NCI-H2196 (cell line): Measurements from ENCODE around the gene TRIM26.

Source experiments
- DNase-seq: peaks from one replicate; lab custom pipeline; 2025; ENCODE audit not compliant: unreplicated experiment; lab: John Stamatoyannopoulos, UW

The TRIM26 gene

DNA sequence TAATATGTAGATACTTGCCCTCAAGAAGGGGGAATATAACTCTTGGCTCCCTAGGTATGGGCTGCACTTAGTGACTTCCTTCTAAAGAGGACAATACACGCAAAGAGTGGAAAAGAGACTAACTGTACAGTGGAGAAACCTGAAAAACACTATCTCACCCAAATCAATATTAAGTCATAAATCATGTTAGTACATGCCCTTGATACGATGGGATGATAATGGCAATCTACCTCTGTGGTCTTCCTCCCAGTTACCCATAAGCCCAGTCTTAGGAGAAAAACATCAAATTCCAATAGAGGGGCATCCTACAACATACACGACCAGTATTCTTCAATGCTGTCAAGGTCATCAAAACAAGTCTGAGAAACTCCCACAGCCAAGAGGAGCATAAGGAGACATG is 1.3 kb downstream of the TRIM26 start:
- no peak for DNase-seq

DNA sequence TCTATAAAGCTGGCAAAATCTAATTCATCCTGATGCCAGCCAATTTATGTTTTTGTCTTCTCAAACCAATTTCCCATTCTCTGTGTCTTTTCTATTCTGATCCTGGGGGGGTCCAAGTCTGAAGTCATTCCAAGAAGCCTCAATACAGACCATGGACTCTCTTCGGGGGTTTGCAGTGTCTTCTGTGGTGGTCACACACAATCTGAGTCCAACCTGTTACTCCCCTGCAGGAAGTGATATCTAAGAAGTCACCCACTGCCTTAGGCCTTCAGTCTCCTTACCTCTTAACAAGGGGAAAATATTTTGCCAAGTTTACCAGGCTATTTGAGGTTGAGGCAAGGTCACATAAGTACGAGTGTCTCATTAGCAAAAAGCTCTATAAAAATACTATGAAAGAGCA is 1.9 kb downstream of the TRIM26 start:
- DNase-seq = no peak

- DNase-seq = no peak
Observed at GRCh38 chr6:30207619-30208295, 5.4 kb downstream of the TRIM26 start.

DNA sequence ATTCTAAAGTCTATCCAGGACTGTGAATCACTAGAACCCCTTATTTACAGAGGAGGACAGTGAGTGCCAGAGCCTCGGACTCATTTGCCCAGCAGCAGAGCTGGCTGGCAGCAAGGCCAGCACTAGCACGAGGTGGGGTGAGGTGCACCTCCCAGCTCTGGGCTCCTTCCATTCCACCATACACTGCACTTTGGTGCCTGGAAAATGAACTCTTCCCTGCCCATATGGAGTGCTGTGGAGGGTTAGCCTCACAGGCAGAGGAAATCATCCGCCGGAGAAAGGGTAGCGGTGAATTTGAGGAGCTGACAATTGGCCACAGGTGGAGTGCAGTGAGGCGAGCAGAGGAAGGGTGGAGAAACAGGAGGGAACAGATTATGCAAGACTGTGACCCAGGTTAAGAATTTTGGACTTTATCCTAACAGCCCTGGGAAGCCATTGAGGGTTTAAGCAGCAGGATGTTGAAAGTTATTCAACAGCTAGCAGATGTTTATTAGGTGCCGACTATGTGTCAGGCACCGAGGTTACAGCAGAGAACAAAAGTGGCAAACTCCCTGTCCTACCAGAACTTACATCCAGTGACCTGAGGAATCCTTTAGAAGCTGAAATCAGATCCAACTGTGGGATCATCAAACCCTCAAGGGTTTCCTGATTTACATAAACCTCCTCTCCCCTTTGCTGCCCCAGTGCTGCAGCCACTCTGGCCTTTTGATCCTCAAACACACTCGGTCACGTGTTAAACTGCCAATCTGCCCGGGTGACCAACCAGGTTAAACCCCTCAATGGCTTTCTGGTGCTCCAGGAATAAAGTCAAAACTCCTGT is 6.2 kb downstream of the TRIM26 start:
- no peak for DNase-seq

DNA sequence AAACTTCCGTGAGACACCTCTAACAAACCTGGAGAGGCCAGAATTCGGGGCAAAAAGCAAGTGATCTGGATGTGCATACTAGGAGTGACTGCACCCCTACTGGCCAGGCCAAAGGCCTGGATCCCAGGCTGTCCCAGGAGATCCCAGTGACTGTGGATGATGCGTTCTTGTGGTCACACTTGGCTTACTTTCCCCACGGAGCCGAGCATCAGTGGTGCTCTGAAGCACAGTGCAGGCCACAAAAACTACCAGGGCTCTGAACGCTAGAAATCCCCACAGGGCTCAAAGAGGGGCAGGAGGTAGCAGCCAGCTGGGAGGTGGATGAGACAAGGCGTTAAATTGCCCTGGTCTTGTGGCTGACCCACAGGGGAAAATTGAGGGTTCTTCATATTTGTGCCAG is 7.1 kb downstream of the TRIM26 start:
- no peak for DNase-seq

GRCh38 chr6:30204116-30204515 is 9.1 kb downstream of the TRIM26 start:
- no peak for DNase-seq

- DNase-seq = no peak
Observed at GRCh38 chr6:30202366-30202765, 10.8 kb downstream of the TRIM26 start.

GRCh38 chr6:30200551-30201281 is 12.5 kb downstream of the TRIM26 start:
- DNase-seq = no peak

DNA sequence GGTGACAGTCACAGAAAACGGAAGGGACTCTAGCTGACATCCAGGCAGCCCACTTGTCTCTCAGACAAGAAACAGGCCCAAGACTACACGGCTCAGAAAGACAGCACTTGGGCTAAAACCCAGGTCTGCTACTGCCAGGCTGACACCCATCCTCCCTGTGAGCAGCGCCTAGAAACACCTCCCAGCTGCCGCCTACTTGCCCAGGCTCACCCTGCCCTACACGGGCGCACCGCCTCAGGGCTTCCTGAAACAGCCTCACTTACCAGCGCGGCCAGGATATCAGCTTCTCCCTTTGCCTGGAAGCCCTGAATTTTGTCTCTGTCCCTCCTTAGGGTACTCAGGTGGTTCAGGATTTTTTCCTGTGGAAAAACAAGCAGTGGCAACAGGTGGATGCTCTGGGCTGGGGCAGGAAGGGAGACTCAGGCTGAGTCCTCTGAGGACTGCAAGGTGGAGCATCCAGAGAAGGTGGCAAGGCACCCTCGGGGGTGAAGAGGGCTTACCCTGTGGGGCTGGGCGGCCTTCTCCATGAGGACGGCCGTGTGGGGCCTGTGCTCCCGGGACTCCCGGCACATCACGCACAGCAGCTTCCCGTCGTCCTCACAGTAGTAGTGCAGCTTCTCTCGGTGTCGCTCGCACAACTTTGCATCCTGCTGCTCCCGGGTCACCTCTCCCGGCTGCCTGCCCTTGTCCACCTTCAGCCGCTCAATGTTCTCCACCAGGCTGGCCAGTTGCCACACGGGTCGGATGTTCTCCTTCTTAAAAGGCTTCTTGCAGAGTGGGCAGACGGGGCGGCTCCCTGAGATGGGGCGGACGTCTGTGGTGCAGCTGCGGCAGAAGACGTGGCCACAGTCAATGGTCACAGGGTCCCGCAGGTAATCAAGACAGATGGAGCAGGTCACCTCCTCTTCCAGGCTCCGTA is 14.8 kb downstream of the TRIM26 start:
- no peak for DNase-seq

DNA sequence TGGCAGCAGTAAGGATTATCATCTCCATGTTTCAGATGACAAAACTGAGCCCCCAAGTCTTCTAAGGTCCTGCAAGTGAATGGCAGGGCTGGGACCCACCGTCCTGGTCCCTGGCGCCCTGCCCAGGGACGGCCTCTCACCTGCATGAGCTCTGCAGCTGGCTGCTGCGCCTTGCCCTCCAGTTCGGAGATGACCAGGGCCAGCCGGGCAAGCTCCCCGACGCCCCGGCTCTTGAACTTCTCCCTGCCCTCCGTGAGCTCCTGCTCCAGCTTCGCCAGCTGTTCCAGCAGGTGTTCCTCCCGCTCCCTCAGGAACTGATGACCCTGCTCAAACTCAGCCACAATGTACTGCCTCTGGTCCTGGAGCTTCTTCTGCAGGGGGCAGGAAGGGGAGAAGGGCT is 16.8 kb downstream of the TRIM26 start:
- no peak for DNase-seq

- no peak for DNase-seq
Observed at GRCh38 chr6:30195951-30196350, 17.3 kb downstream of the TRIM26 start.

- no peak for DNase-seq
Observed at GRCh38 chr6:30194797-30195690, 18.2 kb downstream of the TRIM26 start.

DNA sequence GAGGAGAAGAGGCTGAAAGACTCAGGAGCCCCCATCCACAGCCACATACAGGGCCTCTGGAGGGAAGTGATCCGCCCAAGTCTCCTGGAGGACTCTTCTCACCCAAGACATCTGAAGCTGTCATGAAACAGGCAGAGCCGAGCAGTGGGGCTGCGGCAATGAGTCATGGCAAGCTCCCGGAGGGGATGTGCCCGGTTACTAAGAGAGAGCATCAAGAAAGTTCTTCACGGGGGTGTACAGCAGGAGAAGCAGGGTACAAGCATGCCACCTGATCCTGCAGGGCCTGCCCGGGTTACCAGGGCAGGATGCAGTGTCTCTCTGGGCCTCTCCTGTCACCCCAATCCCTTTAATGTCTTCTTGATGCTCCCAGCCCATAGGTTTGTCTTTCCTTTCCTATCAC is 21.1 kb downstream of the TRIM26 start:
- no peak for DNase-seq

DNA sequence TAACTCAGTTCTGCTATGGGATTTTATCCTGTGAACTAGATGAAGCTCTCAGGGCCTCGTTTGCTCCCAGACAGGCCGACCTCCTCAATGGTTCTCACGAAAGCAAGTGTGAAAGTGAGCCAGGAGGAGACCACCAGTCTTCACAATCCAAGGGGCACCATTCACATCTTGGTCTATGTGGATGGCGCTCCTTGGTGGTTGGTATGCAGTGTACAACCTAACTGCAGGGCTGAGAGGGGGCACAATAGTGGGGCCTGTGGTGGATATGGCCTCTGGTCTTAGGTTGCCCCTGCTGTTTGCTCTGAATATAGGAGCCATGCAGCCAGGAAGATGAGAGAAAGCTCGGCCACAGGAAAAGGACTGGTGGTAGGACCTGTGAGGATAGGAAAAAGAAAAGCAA is 24.7 kb downstream of the TRIM26 start:
- DNase-seq = no peak

DNA sequence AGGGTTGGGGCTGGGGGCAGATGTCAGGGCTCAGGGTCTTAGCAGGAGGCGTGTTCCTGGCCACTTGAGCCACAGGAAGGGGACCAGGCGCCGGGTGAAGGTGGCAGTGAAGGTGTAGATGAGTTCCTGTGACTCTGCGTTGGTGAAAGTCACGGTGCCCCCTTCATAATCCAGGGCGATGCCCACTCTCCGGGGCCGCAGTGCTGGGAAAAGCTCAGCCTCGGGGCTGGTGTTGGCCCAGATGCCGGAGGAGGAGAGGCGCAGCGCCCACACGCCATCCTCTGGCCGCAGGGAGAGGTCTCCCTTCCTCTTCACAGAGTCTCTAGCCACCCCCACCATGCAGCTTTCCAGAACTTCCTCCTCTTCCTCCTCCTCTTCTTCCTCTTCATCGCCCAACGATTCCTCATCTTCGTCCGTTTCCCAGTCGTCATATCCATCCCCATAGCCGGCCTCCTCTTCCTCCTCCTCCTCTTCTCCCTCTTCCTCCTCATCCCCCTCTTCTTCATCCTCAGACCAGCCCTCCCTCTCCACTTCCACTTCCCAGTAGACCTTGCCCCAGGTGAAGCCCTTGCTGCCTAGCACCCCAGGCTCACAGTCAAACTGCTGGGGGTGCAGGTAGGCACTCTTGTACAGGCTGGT is 27.2 kb downstream of the TRIM26 start:
- no peak for DNase-seq

- DNase-seq = no peak
Observed at GRCh38 chr6:30184417-30185031, 28.7 kb downstream of the TRIM26 start.

DNA sequence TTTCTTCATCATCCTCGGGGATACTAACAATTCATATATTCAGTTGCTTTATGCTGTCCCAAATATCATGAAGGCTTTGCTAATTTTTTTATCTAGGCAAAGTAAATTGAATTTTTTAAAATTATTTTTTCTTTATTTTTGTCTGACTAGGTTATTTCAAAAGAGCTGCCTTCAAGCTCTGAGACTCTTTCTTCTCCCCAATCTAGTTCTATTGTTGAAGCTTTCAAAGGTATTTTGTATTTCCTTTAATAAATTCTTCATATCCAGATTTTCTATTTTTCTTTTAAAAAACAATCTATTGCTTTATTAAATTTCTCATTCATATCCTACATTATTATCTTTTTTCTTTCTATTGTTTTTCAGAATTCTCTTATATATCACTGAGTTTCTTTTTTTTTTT is 33.1 kb downstream of the TRIM26 start:
- DNase-seq = no peak

DNA sequence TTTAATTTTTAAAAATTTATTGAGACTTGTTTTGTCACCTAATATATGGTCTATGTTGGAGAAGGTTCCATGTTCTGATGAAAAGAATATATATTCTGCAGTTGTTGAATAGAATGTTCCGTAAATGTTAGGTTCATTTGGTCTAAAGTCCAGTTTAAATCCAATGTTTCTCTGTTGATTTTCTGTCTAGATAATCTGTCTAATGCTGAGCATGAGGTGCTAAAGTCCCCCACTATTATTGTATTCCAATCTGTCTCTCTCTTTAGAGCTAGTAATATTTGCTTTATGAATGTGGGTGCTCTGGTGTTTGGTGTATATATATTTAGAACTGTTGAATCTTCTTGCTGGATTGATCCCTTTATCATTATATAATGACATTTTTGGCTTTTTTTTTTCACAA is 34.4 kb downstream of the TRIM26 start:
- DNase-seq = no peak

DNA sequence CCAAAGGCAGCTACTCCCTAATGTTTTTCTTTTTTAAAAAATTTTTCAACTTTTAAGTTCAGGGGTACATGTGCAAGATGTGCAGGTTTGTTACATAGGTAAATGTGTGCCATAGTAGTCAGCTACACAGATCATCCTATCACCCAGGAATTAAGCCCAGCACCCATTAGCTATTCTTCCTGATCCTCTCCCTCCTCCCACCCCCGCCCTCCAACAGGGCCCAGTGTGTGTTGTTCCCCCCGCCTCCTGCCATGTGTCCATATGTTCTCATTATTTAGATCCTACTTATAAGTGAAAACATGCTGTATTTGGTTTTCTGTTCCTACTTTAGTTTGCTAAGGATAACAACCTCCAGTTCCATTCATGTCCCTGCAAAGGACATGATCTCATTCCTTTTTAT is 37.4 kb downstream of the TRIM26 start:
- no peak for DNase-seq
